H54 (cell line): Measurements from ENCODE around the gene NTSR2.

Experiments
- DNase-seq: peaks from one replicate; pipeline ENCODE4 v3.0.0; 2011; ENCODE audit warnings: low spot score, mixed read lengths; ENCODE audit not compliant: insufficient read length
- FAIRE-seq: peaks from 3 replicates; lab custom pipeline; 2011; peaks lifted over from hg19 to GRCh38; lab: Jason Lieb, UNC
- POLR2A ChIP-seq: IDR thresholded peaks from 2 replicates; pipeline ENCODE4 v1.6.1; 2011; ENCODE audit warnings: low read depth, mild to moderate bottlenecking, low read length

NTSR2 gene

GRCh38 chr2:11708106-11708505 is 38.1 kb upstream of the NTSR2 start:
- DNase-seq (no peak), FAIRE-seq (no peak)

GRCh38 chr2:11705711-11706110 is 35.7 kb upstream of the NTSR2 start:
- TF ChIP-seq POLR2A, result no peak
- no peak for FAIRE-seq
- DNase-seq, result no peak

More at GRCh38 chr2:11708106-11708505, 38.1 kb upstream of the NTSR2 start:
- no peak for TF ChIP-seq POLR2A

GRCh38 chr2:11705063-11705462 is 35.1 kb upstream of the NTSR2 start:
- no peak for TF ChIP-seq POLR2A
- DNase-seq (no peak), FAIRE-seq (no peak)

GRCh38 chr2:11703700-11704099 is 33.7 kb upstream of the NTSR2 start:
- TF ChIP-seq POLR2A, result no peak
- no peak for FAIRE-seq
- DNase-seq, result no peak

GRCh38 chr2:11702946-11703345 is 33.0 kb upstream of the NTSR2 start:
- FAIRE-seq (no peak), DNase-seq (no peak)
- no peak for TF ChIP-seq POLR2A

GRCh38 chr2:11701751-11702301 is 31.8 kb upstream of the NTSR2 start:
- TF ChIP-seq POLR2A, result no peak
- FAIRE-seq, result no peak
- DNase-seq, result no peak

GRCh38 chr2:11701206-11701605 is 31.2 kb upstream of the NTSR2 start:
- DNase-seq (no peak), FAIRE-seq (no peak)
- TF ChIP-seq POLR2A, result no peak

- DNase-seq (no peak), FAIRE-seq (no peak)
- TF ChIP-seq POLR2A, result no peak
These were observed 30.0 kb upstream of the NTSR2 start for GRCh38 chr2:11699686-11700670.

GRCh38 chr2:11698009-11698922 is 28.3 kb upstream of the NTSR2 start:
- no peak for FAIRE-seq
- no peak for TF ChIP-seq POLR2A
- peak; percentile 59 for DNase-seq

GRCh38 chr2:11697103-11697871 is 27.3 kb upstream of the NTSR2 start:
- DNase-seq (peak; percentile 88), FAIRE-seq (peak; percentile 89)
- TF ChIP-seq POLR2A, result peak; percentile 35; the same call in 1 of the 2 replicates

GRCh38 chr2:11696736-11697102 is 26.7 kb upstream of the NTSR2 start:
- no peak for TF ChIP-seq POLR2A
- FAIRE-seq (no peak), DNase-seq (no peak)

- no peak for FAIRE-seq
- no peak for TF ChIP-seq POLR2A
- no peak for DNase-seq
These were observed 25.6 kb upstream of the NTSR2 start for GRCh38 chr2:11695576-11695975.

- TF ChIP-seq POLR2A, result no peak
- FAIRE-seq, result no peak
These were observed 23.0 kb upstream of the NTSR2 start for GRCh38 chr2:11692966-11693521.

More at GRCh38 chr2:11692966-11693521, 23.0 kb upstream of the NTSR2 start:
- no peak for DNase-seq
